Tibial artery (tissue), 4 donors: Measurements from ENCODE around the gene CPPED1.

Experiments
- DNase-seq, 2 donors: peaks; one replicate each; pipeline ENCODE4 v3.0.0-alpha.2; 2019
- H3K27ac ChIP-seq, 2 donors: fragments of 200-600 bp; sonication (generic) in 1 of 2; 1 replicate in 1 of 2; 2 replicates in 1 of 2; pipeline ENCODE4 v1.5.1; 2018 to 2019; ENCODE audit warnings: mild to moderate bottlenecking in 1 of 2
- H3K27me3 ChIP-seq, 2 donors: fragments of 200-600 bp; sonication (generic) in 1 of 2; one replicate each; pipeline versions ENCODE4 v1.5.1 to v1.6.0; 2016 to 2019
- H3K36me3 ChIP-seq, 3 donors: fragments of 200-600 bp; sonication (generic) in 2 of 3; one replicate each; pipeline ENCODE4 v1.5.1; 2016 to 2019; ENCODE audit warnings: mild to moderate bottlenecking in 2 of 3
- H3K4me1 ChIP-seq, 4 donors: fragments of 200-600 bp; sonication (generic) in 2 of 4; 1 replicate in 3 of 4; 2 replicates in 1 of 4; pipeline ENCODE4 v1.5.1; 2016 to 2019
- H3K4me3 ChIP-seq, 2 donors: fragments of 200-600 bp; sonication (generic) in 1 of 2; 1 replicate in 1 of 2; 2 replicates in 1 of 2; pipeline ENCODE4 v1.5.1; 2018 to 2019; ENCODE audit warnings: mild to moderate bottlenecking in 2 of 2
- H3K9me3 ChIP-seq, 3 donors: fragments of 200-600 bp; sonication (generic) in 1 of 3; one replicate each; pipeline ENCODE4 v1.5.1; 2016 to 2019
- CTCF ChIP-seq, 2 experiments: fragments of 200-600 bp in 1 of 2; fragments of 450-650 bp in 1 of 2; IDR thresholded peaks; one replicate each; pipeline ENCODE4 v1.5.1; 2017 to 2019; ENCODE audit warnings: antibody characterized with exemption in 2 of 2, mild to moderate bottlenecking in 1 of 2, moderate library complexity in 1 of 2
- intact Hi-C: fragments of 100-400 bp; cut with DNase I; formaldehyde crosslinking; loops from one replicate; pipeline ENCODE4 v1.15.0; 2023; ENCODE audit warnings: low total_unique reads

Gene CPPED1

GRCh38 chr16:12752159-12752558, 51.5 kb downstream of the CPPED1 start:
- DNase-seq: no peak
- H3K9me3 ChIP-seq: no peaks in the 10 kb centered on the region
- H3K36me3 ChIP-seq: no peaks in the 10 kb centered on the region
- no peaks in the 10 kb centered on the region for H3K4me1 ChIP-seq
- no peak overlapping the region for H3K4me3 ChIP-seq
- H3K27me3 ChIP-seq: no peaks in the 10 kb centered on the region
- no peak overlapping the region for H3K27ac ChIP-seq
- intact Hi-C loops: no loop called here
- no peak for TF ChIP-seq CTCF (IDR thresholded peaks at IDR 0.05)

GRCh38 chr16:12750554-12750918, 53.2 kb downstream of the CPPED1 start:
- TF ChIP-seq CTCF (IDR thresholded peaks at IDR 0.05): no peak
- no peaks in the 10 kb centered on the region for H3K36me3 ChIP-seq
- DNase-seq: no peak

GRCh38 chr16:12749076-12749475, 54.6 kb downstream of the CPPED1 start:
- no peak for DNase-seq
- Histone ChIP-seq H3K27ac (no peak overlapping the region), H3K36me3 (peaks cover 0 to 9% (median 0%) of the 10 kb centered on the region in 3 donors), H3K9me3 (peaks cover 0 to 9% (median 0%) of the 10 kb centered on the region in 3 donors), H3K4me1 (no peaks in the 10 kb centered on the region), H3K4me3 (no peak overlapping the region), H3K27me3 (no peaks in the 10 kb centered on the region)
- no peak for TF ChIP-seq CTCF (IDR thresholded peaks at IDR 0.05)
- intact Hi-C loops: no loop called here

More at GRCh38 chr16:12750554-12750918, 53.2 kb downstream of the CPPED1 start:
- Histone ChIP-seq H3K27me3 (no peaks in the 10 kb centered on the region), H3K27ac (no peak overlapping the region), H3K9me3 (no peaks in the 10 kb centered on the region), H3K4me3 (no peak overlapping the region), H3K4me1 (no peaks in the 10 kb centered on the region)
- intact Hi-C loops: no loop called here

GRCh38 chr16:12747827-12748226, 55.9 kb downstream of the CPPED1 start:
- H3K9me3 ChIP-seq: peaks cover 0 to 9% (median 0%) of the 10 kb centered on the region in 3 donors
- H3K36me3 ChIP-seq: peaks cover 0 to 9% (median 0%) of the 10 kb centered on the region in 3 donors
- no peak overlapping the region for H3K27ac ChIP-seq
- no peak for DNase-seq
- intact Hi-C loops: no loop called here
- H3K27me3 ChIP-seq: no peaks in the 10 kb centered on the region
- H3K4me3 ChIP-seq: no peak overlapping the region
- H3K4me1 ChIP-seq: no peaks in the 10 kb centered on the region
- TF ChIP-seq CTCF (IDR thresholded peaks at IDR 0.05): no peak

GRCh38 chr16:12747261-12747660, 56.4 kb downstream of the CPPED1 start:
- no peak overlapping the region for H3K4me3 ChIP-seq
- DNase-seq: no peak

More at GRCh38 chr16:12747261-12747660, 56.4 kb downstream of the CPPED1 start:
- intact Hi-C loops: no loop called here
- Histone ChIP-seq H3K9me3 (peaks cover 0 to 9% (median 0%) of the 10 kb centered on the region in 3 donors), H3K36me3 (peaks cover 0 to 9% (median 0%) of the 10 kb centered on the region in 3 donors), H3K4me1 (no peaks in the 10 kb centered on the region), H3K27me3 (no peaks in the 10 kb centered on the region), H3K27ac (no peak overlapping the region)
- TF ChIP-seq CTCF (IDR thresholded peaks at IDR 0.05): no peak
